Measurements from ENCODE around the gene NDUFS8. TPM values are rescaled to one million over a fixed set of nuclear protein-coding genes. Genes with fewer than 3 reads are reported as not detected.

The NDUFS8 gene
- total and polyA plus RNA-seq, 4 donors: 61.2 to 148 (median 106) TPM

DNA sequence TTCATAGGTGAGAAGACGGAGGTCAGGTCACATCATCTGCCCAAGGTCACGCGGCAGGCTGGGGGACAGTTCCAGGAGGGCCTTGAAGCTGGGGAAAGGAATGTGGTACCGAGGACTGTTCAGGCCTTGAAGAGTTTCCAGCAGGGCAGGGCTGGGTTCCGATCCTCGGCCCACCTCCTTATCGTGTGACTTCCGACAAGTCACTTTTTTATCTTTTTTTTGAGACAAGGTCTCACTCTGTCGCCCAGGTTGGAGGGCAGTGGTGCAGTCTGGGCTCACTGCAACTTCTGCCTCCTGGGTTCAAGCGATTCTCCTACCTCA, 623 bp downstream of the NDUFS8 start:
- peak overlapping the region; percentile 85 to 97 for H3K9ac ChIP-seq (ENCODE audit: low read depth in 1 of 2, low read length in 2 of 2)
- H3K4me3 ChIP-seq (ENCODE audit: low read depth in 1 of 3, low read length in 3 of 3): peak overlapping the region; percentile 60 to 96 (median 86)
- H3K27me3 ChIP-seq (ENCODE audit: control insufficient read depth in 4 of 4, insufficient read depth in 4 of 4, low read length in 3 of 4): no peaks in the 10 kb centered on the region
- peaks cover 19 to 44% (median 34%) of the 10 kb centered on the region in 4 donors for H3K4me1 ChIP-seq (ENCODE audit: control insufficient read depth in 4 of 4, insufficient read depth in 4 of 4, low read length in 3 of 4)
- WGBS: 12% methylated on average over 10 of the region's 10 CpGs
- TF ChIP-seq HNF4G (IDR thresholded peaks at IDR 0.05) (no peak), JUND (IDR thresholded peaks at IDR 0.05) (no peak), FOXA1 (IDR thresholded peaks at IDR 0.05) (no peak), SP1 (IDR thresholded peaks at IDR 0.05) (no peak), GABPA (IDR thresholded peaks at IDR 0.05 in 1 of 2, conservative IDR thresholded peaks at IDR 0.05 in 1 of 2) (no peak), RXRA (IDR thresholded peaks at IDR 0.05) (no peak), YY1 (IDR thresholded peaks at IDR 0.05) (no peak), TAF1 (conservative IDR thresholded peaks at IDR 0.05) (no peak), HNF4A (conservative IDR thresholded peaks at IDR 0.05) (no peak), NR2F2 (IDR thresholded peaks at IDR 0.05) (no peak)
- TF ChIP-seq, protein P1, sequence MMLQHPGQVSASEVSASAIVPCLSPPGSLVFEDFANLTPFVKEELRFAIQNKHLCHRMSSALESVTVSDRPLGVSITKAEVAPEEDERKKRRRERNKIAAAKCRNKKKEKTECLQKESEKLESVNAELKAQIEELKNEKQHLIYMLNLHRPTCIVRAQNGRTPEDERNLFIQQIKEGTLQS (IDR thresholded peaks at IDR 0.05): no peak
- TF ChIP-seq, protein P2, sequence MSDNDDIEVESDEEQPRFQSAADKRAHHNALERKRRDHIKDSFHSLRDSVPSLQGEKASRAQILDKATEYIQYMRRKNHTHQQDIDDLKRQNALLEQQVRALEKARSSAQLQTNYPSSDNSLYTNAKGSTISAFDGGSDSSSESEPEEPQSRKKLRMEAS (IDR thresholded peaks at IDR 0.05): no peak
- TF ChIP-seq, protein P3, sequence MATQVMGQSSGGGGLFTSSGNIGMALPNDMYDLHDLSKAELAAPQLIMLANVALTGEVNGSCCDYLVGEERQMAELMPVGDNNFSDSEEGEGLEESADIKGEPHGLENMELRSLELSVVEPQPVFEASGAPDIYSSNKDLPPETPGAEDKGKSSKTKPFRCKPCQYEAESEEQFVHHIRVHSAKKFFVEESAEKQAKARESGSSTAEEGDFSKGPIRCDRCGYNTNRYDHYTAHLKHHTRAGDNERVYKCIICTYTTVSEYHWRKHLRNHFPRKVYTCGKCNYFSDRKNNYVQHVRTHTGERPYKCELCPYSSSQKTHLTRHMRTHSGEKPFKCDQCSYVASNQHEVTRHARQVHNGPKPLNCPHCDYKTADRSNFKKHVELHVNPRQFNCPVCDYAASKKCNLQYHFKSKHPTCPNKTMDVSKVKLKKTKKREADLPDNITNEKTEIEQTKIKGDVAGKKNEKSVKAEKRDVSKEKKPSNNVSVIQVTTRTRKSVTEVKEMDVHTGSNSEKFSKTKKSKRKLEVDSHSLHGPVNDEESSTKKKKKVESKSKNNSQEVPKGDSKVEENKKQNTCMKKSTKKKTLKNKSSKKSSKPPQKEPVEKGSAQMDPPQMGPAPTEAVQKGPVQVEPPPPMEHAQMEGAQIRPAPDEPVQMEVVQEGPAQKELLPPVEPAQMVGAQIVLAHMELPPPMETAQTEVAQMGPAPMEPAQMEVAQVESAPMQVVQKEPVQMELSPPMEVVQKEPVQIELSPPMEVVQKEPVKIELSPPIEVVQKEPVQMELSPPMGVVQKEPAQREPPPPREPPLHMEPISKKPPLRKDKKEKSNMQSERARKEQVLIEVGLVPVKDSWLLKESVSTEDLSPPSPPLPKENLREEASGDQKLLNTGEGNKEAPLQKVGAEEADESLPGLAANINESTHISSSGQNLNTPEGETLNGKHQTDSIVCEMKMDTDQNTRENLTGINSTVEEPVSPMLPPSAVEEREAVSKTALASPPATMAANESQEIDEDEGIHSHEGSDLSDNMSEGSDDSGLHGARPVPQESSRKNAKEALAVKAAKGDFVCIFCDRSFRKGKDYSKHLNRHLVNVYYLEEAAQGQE (IDR thresholded peaks at IDR 0.05): no peak
- TF ChIP-seq, protein P4, sequence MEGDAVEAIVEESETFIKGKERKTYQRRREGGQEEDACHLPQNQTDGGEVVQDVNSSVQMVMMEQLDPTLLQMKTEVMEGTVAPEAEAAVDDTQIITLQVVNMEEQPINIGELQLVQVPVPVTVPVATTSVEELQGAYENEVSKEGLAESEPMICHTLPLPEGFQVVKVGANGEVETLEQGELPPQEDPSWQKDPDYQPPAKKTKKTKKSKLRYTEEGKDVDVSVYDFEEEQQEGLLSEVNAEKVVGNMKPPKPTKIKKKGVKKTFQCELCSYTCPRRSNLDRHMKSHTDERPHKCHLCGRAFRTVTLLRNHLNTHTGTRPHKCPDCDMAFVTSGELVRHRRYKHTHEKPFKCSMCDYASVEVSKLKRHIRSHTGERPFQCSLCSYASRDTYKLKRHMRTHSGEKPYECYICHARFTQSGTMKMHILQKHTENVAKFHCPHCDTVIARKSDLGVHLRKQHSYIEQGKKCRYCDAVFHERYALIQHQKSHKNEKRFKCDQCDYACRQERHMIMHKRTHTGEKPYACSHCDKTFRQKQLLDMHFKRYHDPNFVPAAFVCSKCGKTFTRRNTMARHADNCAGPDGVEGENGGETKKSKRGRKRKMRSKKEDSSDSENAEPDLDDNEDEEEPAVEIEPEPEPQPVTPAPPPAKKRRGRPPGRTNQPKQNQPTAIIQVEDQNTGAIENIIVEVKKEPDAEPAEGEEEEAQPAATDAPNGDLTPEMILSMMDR (IDR thresholded peaks at IDR 0.05; ENCODE audit: low read depth, low read length, missing input control): no peak
- TF ChIP-seq, protein P5, sequence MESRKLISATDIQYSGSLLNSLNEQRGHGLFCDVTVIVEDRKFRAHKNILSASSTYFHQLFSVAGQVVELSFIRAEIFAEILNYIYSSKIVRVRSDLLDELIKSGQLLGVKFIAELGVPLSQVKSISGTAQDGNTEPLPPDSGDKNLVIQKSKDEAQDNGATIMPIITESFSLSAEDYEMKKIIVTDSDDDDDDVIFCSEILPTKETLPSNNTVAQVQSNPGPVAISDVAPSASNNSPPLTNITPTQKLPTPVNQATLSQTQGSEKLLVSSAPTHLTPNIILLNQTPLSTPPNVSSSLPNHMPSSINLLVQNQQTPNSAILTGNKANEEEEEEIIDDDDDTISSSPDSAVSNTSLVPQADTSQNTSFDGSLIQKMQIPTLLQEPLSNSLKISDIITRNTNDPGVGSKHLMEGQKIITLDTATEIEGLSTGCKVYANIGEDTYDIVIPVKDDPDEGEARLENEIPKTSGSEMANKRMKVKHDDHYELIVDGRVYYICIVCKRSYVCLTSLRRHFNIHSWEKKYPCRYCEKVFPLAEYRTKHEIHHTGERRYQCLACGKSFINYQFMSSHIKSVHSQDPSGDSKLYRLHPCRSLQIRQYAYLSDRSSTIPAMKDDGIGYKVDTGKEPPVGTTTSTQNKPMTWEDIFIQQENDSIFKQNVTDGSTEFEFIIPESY (IDR thresholded peaks at IDR 0.05): no peak
- DNase-seq (ENCODE audit: low spot score): no peak
- H3K36me3 ChIP-seq (ENCODE audit: control insufficient read depth in 4 of 4, insufficient read depth in 3 of 4, low read depth in 1 of 4, low read length in 3 of 4): no peaks in the 10 kb centered on the region
- H3K27ac ChIP-seq (ENCODE audit: low read depth in 1 of 2, low read length in 2 of 2): peak overlapping the region; percentile 86 to 88
- H3K9me3 ChIP-seq (ENCODE audit: control insufficient read depth in 4 of 4, low read length in 3 of 4): no peaks in the 10 kb centered on the region

DNA sequence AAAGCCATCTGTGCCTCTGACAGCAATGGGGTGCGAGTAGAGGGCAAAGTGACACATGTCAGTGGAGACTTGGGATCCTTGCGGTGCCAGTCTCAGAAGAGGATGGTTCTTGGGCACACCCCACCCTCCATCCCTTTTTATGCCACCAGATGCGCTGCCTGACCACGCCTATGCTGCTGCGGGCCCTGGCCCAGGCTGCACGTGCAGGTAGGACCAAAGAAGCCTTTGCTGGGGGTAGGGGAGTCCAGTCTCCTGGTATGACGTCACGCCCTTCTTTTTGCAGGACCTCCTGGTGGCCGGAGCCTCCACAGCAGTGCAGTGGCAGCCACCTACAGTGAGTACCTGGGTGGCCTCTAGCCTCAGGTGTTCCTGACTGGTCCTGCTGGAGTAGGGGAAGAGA, 1.5 kb downstream of the NDUFS8 start:
- peak overlapping the region in 1 of 2 donors; percentile 19 for H3K27ac ChIP-seq (ENCODE audit: low read depth in 1 of 2, low read length in 2 of 2)
- H3K27me3 ChIP-seq (ENCODE audit: control insufficient read depth in 4 of 4, insufficient read depth in 4 of 4, low read length in 3 of 4): no peaks in the 10 kb centered on the region
- TF ChIP-seq HNF4A (conservative IDR thresholded peaks at IDR 0.05): no peak
- TF ChIP-seq JUND (IDR thresholded peaks at IDR 0.05): no peak
- no peak overlapping the region for H3K9ac ChIP-seq (ENCODE audit: low read depth in 1 of 2, low read length in 2 of 2)
- H3K9me3 ChIP-seq (ENCODE audit: control insufficient read depth in 4 of 4, low read length in 3 of 4): no peaks in the 10 kb centered on the region
- no peak overlapping the region for H3K4me3 ChIP-seq (ENCODE audit: low read depth in 1 of 3, low read length in 3 of 3)
- no peaks in the 10 kb centered on the region for H3K36me3 ChIP-seq (ENCODE audit: control insufficient read depth in 4 of 4, insufficient read depth in 3 of 4, low read depth in 1 of 4, low read length in 3 of 4)
- DNase-seq (ENCODE audit: low spot score): no peak
- WGBS: 77% methylated on average over 9 of the region's 9 CpGs
- peaks cover 22 to 53% (median 38%) of the 10 kb centered on the region in 4 donors for H3K4me1 ChIP-seq (ENCODE audit: control insufficient read depth in 4 of 4, insufficient read depth in 4 of 4, low read length in 3 of 4)

All from liver (tissue), 9 donors.